Epithelial cell of prostate (primary cell): ENCODE results near the gene PRSS33.

Experiments
- DNase-seq: peaks from one replicate; pipeline ENCODE4 v3.0.0-alpha.2; 2011; ENCODE audit warnings: low read depth, low spot score
- H3K27ac ChIP-seq: fragments of 450-650 bp; 2 replicates; pipeline ENCODE4 v1.5.1; 2017; ENCODE audit warnings: mild to moderate bottlenecking

Gene PRSS33

GRCh38 chr16:2779151-2779920, 8.0 kb downstream of the PRSS33 start:
- H3K27ac ChIP-seq: no peak overlapping the region
- no peak for DNase-seq

- DNase-seq: no peak
- H3K27ac ChIP-seq: peak overlapping the region; percentile 94
These were observed 8.8 kb downstream of the PRSS33 start for GRCh38 chr16:2778630-2778958.

- no peak for DNase-seq
- peak overlapping the region; percentile 94 for H3K27ac ChIP-seq
These were observed 9.3 kb downstream of the PRSS33 start for GRCh38 chr16:2777903-2778629.

GRCh38 chr16:2777231-2777902, 10.0 kb downstream of the PRSS33 start, which contains the start of gene ELOB:
TSS of gene ELOB (minus strand) at chr16:2777280. CDS start at chr16:2777239, 41 bp downstream.
- no peak for DNase-seq
- peak within 1 kb of the TSS; percentile 94 for H3K27ac ChIP-seq

GRCh38 chr16:2776500-2777139, 10.7 kb downstream of the PRSS33 start:
- no peak for DNase-seq
- peak overlapping the region; percentile 94 for H3K27ac ChIP-seq

GRCh38 chr16:2775765-2776499, 11.4 kb downstream of the PRSS33 start:
- peak overlapping the region; percentile 94 for H3K27ac ChIP-seq
- DNase-seq: no peak

GRCh38 chr16:2775131-2775716, 12.1 kb downstream of the PRSS33 start:
- H3K27ac ChIP-seq: peak overlapping the region; percentile 68

GRCh38 chr16:2774161-2774891, 13.0 kb downstream of the PRSS33 start:
- no peak for DNase-seq
- peak overlapping the region; percentile 68 for H3K27ac ChIP-seq

More at GRCh38 chr16:2775131-2775716, 12.1 kb downstream of the PRSS33 start:
- DNase-seq: no peak

GRCh38 chr16:2773188-2773968, 14.0 kb downstream of the PRSS33 start:
- no peak for DNase-seq
- H3K27ac ChIP-seq: peak overlapping the region; percentile 68

- DNase-seq: no peak
- H3K27ac ChIP-seq: no peak overlapping the region
These were observed 15.6 kb downstream of the PRSS33 start for GRCh38 chr16:2771496-2772402.

- peak overlapping the region; percentile 22 for H3K27ac ChIP-seq
- no peak for DNase-seq
These were observed 17.1 kb downstream of the PRSS33 start for GRCh38 chr16:2770057-2770951.

- no peak for DNase-seq
- H3K27ac ChIP-seq: peak overlapping the region; percentile 22
These were observed 17.7 kb downstream of the PRSS33 start for GRCh38 chr16:2769675-2770056.

- H3K27ac ChIP-seq: peak overlapping the region; percentile 22
- DNase-seq: no peak
These were observed 18.2 kb downstream of the PRSS33 start for GRCh38 chr16:2769100-2769529.

GRCh38 chr16:2768403-2769089, 18.8 kb downstream of the PRSS33 start:
- DNase-seq: no peak
- peak overlapping the region; percentile 22 for H3K27ac ChIP-seq

GRCh38 chr16:2767891-2768290, 19.5 kb downstream of the PRSS33 start:
- DNase-seq: no peak
- H3K27ac ChIP-seq: peak overlapping the region; percentile 22
